ENCODE results near the gene RTEL1.
"Not testable (repeated sequence)": the region's sequence is repeated elsewhere in the genome, so short reads cannot be mapped to it uniquely, and the experiment has no call there.

DNA sequence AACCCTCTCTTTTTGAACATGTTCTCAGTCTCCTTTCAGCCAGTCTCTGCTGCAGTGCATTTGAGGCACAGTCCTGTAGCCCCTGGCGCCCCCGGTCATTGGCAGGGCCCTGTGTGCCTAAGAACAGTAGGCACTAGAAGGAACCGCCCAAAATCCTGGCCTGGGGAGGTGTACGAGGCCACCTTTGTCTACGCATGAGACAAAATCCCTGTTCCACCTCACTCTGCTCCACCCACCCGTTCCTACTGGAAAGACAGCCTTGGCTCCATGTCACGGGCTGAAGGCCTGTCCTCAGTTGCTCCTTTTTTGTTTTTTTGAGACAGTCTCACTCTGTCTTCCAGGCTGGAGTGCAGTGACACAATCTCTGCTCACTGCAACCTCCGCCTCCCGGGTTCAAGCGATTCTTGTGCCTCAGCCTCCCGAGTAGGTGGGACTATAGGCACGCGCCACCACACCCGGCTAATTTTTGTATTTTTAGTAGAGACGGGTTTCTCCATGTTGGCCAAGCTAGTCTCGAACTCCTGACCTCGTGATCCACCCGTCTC is 72.1 kb downstream of the RTEL1 start:
- TF ChIP-seq, protein P1, sequence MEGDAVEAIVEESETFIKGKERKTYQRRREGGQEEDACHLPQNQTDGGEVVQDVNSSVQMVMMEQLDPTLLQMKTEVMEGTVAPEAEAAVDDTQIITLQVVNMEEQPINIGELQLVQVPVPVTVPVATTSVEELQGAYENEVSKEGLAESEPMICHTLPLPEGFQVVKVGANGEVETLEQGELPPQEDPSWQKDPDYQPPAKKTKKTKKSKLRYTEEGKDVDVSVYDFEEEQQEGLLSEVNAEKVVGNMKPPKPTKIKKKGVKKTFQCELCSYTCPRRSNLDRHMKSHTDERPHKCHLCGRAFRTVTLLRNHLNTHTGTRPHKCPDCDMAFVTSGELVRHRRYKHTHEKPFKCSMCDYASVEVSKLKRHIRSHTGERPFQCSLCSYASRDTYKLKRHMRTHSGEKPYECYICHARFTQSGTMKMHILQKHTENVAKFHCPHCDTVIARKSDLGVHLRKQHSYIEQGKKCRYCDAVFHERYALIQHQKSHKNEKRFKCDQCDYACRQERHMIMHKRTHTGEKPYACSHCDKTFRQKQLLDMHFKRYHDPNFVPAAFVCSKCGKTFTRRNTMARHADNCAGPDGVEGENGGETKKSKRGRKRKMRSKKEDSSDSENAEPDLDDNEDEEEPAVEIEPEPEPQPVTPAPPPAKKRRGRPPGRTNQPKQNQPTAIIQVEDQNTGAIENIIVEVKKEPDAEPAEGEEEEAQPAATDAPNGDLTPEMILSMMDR (IDR thresholded peaks at IDR 0.05), result not testable (repeated sequence)
- TF ChIP-seq POLR2A, EP300, POLR2AphosphoS5 (IDR thresholded peaks at IDR 0.05): not testable (repeated sequence)
